GM19240 (cell line): ENCODE measurements around the gene PYGB.

Experiments
- DNase-seq: peaks from one replicate; pipeline ENCODE4 v3.0.0; 2011; ENCODE audit warnings: low spot score; ENCODE audit not compliant: insufficient read length

The PYGB gene

DNA sequence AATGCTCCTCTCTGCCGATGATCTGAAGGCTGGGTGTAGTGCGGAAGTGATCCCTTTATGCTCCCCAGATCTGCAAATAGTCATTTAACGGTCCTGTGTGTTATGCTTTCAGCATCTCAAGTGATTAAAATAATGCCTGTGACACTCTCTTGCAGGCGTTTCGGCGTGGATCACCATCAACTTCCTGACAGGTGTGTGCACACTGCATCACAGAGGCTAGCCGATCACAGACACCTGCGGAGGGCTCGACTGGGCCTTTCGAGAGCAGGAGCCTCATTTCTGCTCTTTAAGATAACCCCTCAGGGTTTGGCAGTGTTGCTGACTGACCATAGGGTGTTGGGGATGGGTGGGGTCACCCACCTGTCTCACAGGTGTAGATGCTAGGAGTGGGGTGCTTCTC lies 32.4 kb upstream of the PYGB start:
- no peak for DNase-seq

DNA sequence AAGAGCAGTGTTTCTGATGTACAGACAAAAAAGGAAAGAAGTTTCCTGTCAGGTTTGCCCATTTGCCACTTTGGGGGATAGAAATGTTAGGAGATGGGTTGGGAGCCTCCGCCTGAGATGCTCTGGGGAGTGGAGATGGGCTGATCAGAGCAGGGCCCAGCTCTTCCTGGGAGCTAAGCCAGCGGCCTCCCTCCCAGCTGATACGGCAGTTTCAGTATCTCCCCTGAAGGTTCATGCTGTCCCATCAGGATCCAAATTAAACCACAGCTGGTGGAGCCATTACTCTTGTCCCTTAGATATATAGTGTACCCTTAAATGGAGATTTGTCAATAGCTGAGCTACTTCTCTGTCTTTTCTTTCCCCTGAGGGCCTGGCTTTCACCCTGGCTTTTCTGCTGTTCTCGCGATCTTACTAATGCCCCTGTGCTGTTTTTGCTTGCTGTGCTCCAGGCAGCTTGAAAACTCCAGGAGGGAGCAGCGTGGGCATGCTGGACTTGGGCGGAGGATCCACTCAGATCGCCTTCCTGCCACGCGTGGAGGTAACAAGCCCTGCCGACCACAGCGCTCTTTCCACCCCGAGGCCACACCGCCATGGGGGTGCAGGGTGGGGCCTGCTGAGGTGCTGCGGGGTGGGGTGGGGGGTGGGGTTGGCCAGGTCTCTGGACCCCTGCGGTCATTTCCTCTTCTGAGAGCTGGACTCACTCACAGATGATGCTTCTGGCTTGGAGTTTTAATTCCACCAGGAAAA lies 31.5 kb upstream of the PYGB start:
- no peak for DNase-seq

- DNase-seq, result no peak
Observed at GRCh38 chr20:25217161-25218108, 30.4 kb upstream of the PYGB start.

DNA sequence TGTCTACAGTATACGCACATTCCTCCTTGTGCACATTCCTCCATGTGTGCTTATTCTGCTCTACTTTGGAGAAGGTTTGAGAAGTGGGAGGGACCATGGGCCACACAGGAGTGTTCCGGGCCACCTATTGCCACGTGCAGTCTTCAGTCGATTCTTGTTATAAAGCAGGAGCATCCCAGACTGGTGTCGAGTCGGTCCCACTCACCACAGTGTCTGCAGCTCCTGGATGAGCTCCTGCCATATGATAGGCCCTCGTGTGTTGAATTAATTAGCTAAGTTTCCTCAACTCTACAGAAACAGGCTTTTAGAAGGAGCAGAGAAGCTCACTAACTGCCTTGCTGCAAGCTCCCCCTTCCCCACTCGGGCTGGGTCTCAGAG lies 29.8 kb upstream of the PYGB start:
- DNase-seq, result no peak

GRCh38 chr20:25218492-25218891 lies 29.4 kb upstream of the PYGB start:
- no peak for DNase-seq

- DNase-seq, result no peak
Observed at GRCh38 chr20:25219365-25219764, 28.5 kb upstream of the PYGB start.

DNA sequence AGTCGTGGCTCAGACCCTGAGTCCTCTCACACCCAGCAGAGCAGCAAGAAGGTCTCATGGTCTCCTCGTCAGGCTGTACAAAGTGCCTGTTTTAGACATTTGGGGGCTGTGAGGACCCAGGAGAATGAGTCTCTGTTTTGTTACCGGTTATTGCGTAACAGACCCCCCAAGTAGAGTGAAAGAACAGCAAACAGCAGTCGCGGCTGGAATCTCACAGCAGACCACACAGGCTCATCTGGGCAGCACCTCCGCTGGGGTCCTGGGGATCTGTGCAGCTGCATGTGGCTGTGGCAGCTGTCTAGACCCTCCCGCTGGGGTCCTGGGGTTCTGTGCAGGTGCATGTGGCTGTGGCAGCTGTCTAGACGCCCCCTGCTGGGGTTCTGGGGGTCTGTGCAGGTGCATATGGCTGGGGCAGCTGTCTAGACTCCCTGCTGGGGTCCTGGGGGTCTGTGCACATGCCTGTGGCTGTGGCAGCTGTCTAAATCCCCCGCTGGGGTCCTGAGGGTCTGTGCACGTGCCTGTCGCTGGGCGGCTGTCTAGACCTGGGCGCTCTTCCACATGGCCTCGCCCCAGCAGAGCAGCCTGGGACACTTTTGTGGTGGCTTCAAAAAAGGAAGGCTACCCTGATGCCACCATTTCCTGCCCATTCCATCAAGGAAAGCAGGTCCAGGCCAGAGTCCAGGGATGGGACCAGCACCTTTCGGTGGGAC lies 27.7 kb upstream of the PYGB start:
- DNase-seq, result no peak

GRCh38 chr20:25220810-25221591 lies 26.9 kb upstream of the PYGB start:
- DNase-seq, result no peak

GRCh38 chr20:25221592-25222460 lies 26.1 kb upstream of the PYGB start:
- DNase-seq, result no peak

DNA sequence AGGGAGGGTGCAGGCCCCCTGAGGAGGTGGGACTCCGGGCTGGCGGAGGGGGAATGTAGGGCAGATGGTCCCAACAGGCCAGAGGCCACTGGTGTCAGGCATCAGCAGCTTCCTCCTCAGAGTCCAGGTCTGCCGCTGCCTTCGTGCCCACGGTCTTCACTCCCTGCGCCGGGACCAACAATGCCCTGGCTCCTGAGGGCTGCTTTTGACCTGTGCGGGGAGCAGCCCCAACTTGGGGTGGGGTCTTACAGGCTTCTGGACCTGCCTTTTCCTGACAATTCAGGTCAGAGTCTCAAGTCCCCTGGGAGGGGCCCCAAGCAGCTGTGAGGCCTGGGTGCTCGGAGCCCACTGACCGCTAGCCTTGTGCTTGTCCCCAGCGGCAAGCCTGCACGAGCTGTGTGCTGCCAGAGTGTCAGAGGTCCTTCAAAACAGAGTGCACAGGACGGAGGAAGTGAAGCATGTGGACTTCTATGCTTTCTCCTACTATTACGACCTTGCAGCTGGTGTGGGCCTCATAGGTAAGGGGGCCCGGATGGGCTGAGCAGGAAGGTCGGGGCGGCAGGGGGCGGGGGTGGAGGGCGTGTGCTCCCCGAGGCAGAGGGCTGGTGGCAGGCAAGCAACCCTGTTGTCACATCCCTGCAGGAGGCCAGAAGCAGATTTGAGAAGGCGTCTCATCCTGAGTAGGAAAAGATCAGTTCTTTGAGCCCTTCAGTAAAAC lies 25.3 kb upstream of the PYGB start:
- DNase-seq, result no peak

DNA sequence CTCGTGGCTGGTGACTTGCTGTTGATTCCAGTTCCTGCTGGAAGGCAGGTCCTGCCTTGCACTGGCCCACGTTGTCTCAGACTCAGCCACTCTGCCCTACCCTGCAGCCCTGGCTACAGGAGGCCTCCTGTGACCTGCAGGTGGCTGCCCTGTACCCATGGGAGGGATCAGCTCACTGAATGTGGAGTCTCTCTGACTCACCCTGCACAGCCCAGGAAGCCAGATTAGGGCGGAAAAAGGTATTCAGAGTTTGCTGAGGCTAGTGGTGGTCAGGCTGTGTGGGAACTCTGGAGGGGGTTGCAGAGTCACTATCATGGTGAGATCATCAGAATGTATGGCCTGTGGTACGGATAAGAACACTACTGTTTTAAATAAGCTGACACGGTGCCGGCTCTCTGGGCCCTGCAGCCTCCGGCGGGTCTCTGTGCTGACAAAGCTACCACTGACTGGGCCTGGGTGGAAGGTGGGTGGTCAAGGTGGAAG lies 24.7 kb upstream of the PYGB start:
- no peak for DNase-seq

- DNase-seq, result no peak
Observed at GRCh38 chr20:25223765-25224720, 23.8 kb upstream of the PYGB start.

GRCh38 chr20:25224941-25225340 lies 22.9 kb upstream of the PYGB start:
- no peak for DNase-seq

DNA sequence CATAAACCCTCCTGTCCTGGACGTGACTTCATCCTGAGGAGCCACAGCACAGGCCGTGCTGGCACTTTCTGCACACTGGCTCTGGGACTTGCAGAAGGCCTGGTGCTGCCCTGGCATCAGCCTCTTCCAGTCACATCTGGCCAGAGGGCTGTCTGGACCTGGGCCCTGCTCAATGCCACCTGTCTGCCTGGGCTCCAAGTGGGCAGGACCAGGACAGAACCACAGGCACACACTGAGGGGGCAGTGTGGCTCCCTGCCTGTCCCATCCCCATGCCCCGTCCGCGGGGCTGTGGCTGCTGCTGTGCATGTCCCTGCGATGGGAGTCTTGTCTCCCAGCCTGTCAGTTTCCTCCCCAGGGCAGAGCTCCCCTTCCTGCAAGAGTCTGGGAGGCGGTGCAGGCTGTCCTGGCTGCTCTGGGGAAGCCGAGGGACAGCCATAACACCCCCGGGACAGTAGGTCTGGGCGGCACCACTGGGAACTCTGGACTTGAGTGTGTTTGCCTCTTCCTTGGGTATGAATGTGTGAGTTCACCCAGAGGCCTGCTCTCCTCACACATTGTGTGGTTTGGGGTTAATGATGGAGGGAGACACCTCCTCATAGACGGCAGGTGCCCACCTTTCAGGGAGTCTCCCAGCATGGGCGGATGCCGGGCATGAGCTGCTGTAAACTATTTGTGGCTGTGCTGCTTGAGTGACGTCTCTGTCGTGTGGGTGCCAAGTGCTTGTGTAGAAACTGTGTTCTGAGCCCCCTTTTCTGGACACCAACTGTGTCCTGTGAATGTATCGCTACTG lies 22.0 kb upstream of the PYGB start:
- DNase-seq, result no peak

DNA sequence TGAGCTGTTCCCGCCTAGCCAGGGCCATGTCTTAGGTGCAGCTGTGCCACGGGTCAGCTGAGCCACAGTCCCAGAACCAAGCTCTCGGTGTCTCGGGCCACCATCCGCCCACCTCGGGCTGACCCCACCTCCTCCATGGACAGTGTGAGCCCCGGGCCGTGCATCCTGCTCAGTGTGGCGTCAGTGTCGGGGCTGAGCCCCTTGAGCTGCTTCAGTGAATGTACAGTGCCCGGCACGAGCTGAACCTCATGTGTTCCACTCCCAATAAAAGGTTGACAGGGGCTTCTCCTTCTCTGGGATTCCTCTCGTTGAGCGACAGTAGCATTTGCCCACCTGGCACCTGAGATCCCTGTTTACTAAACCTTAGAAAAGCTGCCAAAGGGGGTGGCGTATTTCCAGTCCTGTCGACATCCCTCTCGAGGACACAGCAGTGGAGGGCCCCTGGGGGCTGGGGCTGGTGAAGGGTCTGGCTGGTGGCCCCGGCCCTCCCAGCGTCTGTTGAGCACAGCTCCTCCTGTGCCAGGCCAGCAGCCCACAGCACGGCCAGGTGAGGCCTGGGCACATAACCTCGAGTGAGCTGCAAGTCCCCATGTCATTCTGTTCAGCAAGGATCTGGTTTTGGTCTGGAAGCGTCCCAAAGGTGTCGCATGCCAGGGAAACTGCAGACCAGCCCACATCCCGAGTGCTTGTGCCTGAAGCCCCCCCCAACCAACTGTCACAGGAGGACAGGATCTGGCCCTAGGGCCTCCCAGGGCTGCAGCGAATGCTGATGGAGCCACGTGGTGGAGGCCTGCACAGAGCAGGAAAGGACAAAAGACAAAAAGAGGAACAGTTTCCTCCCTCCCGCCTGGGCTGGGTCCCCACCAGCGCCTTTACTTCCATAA lies 21.2 kb upstream of the PYGB start:
- DNase-seq, result no peak

- DNase-seq, result no peak
Observed at GRCh38 chr20:25227317-25227831, 20.5 kb upstream of the PYGB start.
